ENCODE results near the gene LSM14B.

Gene LSM14B

DNA sequence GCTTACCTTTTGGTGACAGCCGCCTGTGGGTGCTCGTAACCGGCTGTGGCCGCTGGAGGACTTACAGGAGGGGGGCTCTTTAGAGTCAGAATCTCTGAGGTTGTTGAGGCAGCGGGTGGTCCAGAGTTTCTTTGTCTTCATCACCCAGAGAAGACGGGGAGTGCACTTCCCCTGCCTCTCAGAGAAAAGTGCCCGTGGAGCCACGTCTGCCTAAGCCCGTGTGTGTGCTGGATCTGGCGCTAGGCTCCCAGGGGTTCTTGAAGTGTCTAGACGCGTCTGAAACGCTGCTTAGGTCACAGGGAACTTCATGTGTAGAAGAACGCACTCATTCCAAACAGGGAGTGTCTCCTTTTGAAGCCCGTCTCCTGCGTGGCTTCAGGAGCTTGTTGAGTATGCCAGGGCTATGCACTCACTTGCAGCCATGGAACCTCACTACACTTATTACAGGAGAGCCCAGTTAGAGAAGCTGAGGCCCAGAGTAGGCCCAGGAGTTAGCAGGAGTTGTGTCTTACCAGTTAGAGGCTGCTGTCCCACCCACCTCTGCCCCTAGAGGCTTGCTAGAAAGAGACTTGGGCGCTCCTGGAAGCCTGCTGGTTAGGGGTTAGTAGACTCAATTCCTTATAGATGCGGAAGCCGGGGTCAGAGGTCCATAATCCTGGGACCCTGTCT, 1.3 kb downstream of the LSM14B start:
- peaks cover 22% of the 10 kb centered on the region for H3K4me1 ChIP-seq (ENCODE audit: control insufficient read depth, insufficient read depth, low read depth, low read length)
- H4K91ac ChIP-seq (ENCODE audit: low read length): no peak overlapping the region
- H2BK120ac ChIP-seq (ENCODE audit: low read depth, low read length): no peak overlapping the region
- DNase-seq: peak; percentile 75
- peak overlapping the region; percentile 79 for H3K9ac ChIP-seq (ENCODE audit: low read length)
- no peak overlapping the region for H2AK5ac ChIP-seq (ENCODE audit: low read length, severe bottlenecking)
- H3K14ac ChIP-seq (ENCODE audit: low read length in 2 of 2): peak overlapping the region in 1 of 2 experiments; percentile 41
- peaks cover 12 to 17% of the 10 kb centered on the region in 2 experiments for H3K27me3 ChIP-seq (ENCODE audit: control insufficient read depth in 1 of 2, insufficient read depth in 1 of 2, low read length in 2 of 2)
- peak overlapping the region; percentile 76 for H3K4me2 ChIP-seq (ENCODE audit: low read length, poor library complexity, severe bottlenecking)
- no peak overlapping the region for H3K18ac ChIP-seq (ENCODE audit: low read depth in 1 of 2, low read length in 2 of 2)
- H4K8ac ChIP-seq (ENCODE audit: low read length): no peak overlapping the region
- no peak overlapping the region for H2BK12ac ChIP-seq (ENCODE audit: low read length in 2 of 2)
- H2AFZ ChIP-seq (ENCODE audit: low read depth, low read length): no peak overlapping the region
- no peak overlapping the region for H3K4ac ChIP-seq (ENCODE audit: low read depth in 1 of 2, low read length in 2 of 2)
- H3K4me3 ChIP-seq (ENCODE audit: insufficient read depth in 1 of 2, low read depth in 1 of 2, low read length in 2 of 2): peak overlapping the region; percentile 76 to 91
- peaks cover 31% of the 10 kb centered on the region for H3K79me1 ChIP-seq (replicated peaks; ENCODE audit: low read length, poor library complexity, severe bottlenecking)
- no peak overlapping the region for H3K27ac ChIP-seq (ENCODE audit: low read length, poor library complexity, severe bottlenecking)
- WGBS: 39% methylated on average over 17 of the region's 19 CpGs
- no peaks in the 10 kb centered on the region for H3K9me3 ChIP-seq (ENCODE audit: control insufficient read depth, low read length)
- H2BK5ac ChIP-seq (ENCODE audit: low read depth, low read length, poor library complexity, severe bottlenecking): no peak overlapping the region
- H3K36me3 ChIP-seq (ENCODE audit: control insufficient read depth in 1 of 2, insufficient read depth in 2 of 2, low read depth in 1 of 2, low read length in 2 of 2): peaks cover 40 to 42% of the 10 kb centered on the region in 2 experiments
- H2BK15ac ChIP-seq (ENCODE audit: low read depth, poor library complexity, severe bottlenecking): no peak overlapping the region
- no peak overlapping the region for H3K23ac ChIP-seq (ENCODE audit: low read length in 2 of 2)

- WGBS: 98% methylated on average over 20 of the region's 20 CpGs
- Histone ChIP-seq H2BK15ac (ENCODE audit: low read depth, poor library complexity, severe bottlenecking) (no peak overlapping the region), H3K27me3 (ENCODE audit: control insufficient read depth in 1 of 2, insufficient read depth in 1 of 2, low read length in 2 of 2) (no peaks in the 10 kb centered on the region), H3K4me2 (ENCODE audit: low read length, poor library complexity, severe bottlenecking) (no peak overlapping the region), H3K27ac (ENCODE audit: low read length, poor library complexity, severe bottlenecking) (no peak overlapping the region), H3K4me1 (ENCODE audit: control insufficient read depth, insufficient read depth, low read depth, low read length) (peaks cover 21% of the 10 kb centered on the region), H3K23ac (ENCODE audit: low read length in 2 of 2) (peak overlapping the region in 1 of 2 experiments; percentile 23), H3K18ac (ENCODE audit: low read depth in 1 of 2, low read length in 2 of 2) (no peak overlapping the region), H4K8ac (ENCODE audit: low read length) (no peak overlapping the region), H2AFZ (ENCODE audit: low read depth, low read length) (no peak overlapping the region), H3K36me3 (ENCODE audit: control insufficient read depth in 1 of 2, insufficient read depth in 2 of 2, low read depth in 1 of 2, low read length in 2 of 2) (peaks cover 64 to 67% of the 10 kb centered on the region in 2 experiments), H3K4me3 (ENCODE audit: insufficient read depth in 1 of 2, low read depth in 1 of 2, low read length in 2 of 2) (peak overlapping the region in 1 of 2 experiments; percentile 20), H2BK5ac (ENCODE audit: low read depth, low read length, poor library complexity, severe bottlenecking) (no peak overlapping the region), H4K91ac (ENCODE audit: low read length) (no peak overlapping the region), H2AK5ac (ENCODE audit: low read length, severe bottlenecking) (no peak overlapping the region), H3K9ac (ENCODE audit: low read length) (no peak overlapping the region), H3K79me1 (replicated peaks; ENCODE audit: low read length, poor library complexity, severe bottlenecking) (peaks cover 52% of the 10 kb centered on the region), H3K4ac (ENCODE audit: low read depth in 1 of 2, low read length in 2 of 2) (no peak overlapping the region), H3K14ac (ENCODE audit: low read length in 2 of 2) (peak overlapping the region in 1 of 2 experiments; percentile 26), H2BK120ac (ENCODE audit: low read depth, low read length) (no peak overlapping the region), H3K9me3 (ENCODE audit: control insufficient read depth, low read length) (no peaks in the 10 kb centered on the region), H2BK12ac (ENCODE audit: low read length in 2 of 2) (no peak overlapping the region)
- DNase-seq: no peak
Observed at GRCh38 chr20:62126141-62126540, 3.9 kb downstream of the LSM14B start.

DNA sequence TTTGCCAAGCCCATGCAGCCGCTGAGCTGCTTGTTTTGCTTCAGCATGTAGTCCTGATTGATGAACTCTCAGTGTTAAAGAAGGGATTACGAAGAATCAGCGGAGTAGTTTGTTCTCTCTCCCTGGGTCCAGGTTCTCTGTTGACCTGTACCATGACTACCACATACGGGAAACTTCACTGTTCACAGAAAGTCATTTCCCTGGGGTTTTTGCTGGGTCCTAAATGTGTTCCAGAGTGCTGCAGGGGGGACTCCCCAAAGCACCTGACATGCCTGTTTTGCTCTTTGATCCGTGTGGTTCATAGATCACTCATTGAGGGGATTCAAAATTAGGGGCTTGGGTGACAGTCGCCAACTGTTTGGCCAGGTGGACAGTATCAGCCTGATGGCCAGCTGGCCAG, 5.5 kb downstream of the LSM14B start:
- H3K4me2 ChIP-seq (ENCODE audit: low read length, poor library complexity, severe bottlenecking): no peak overlapping the region
- no peaks in the 10 kb centered on the region for H3K9me3 ChIP-seq (ENCODE audit: control insufficient read depth, low read length)
- no peak overlapping the region for H2BK12ac ChIP-seq (ENCODE audit: low read length in 2 of 2)
- peaks cover 80 to 84% of the 10 kb centered on the region in 2 experiments for H3K36me3 ChIP-seq (ENCODE audit: control insufficient read depth in 1 of 2, insufficient read depth in 2 of 2, low read depth in 1 of 2, low read length in 2 of 2)
- no peak overlapping the region for H3K9ac ChIP-seq (ENCODE audit: low read length)
- H2AFZ ChIP-seq (ENCODE audit: low read depth, low read length): no peak overlapping the region
- H3K79me1 ChIP-seq (replicated peaks; ENCODE audit: low read length, poor library complexity, severe bottlenecking): peaks cover 68% of the 10 kb centered on the region
- H3K18ac ChIP-seq (ENCODE audit: low read depth in 1 of 2, low read length in 2 of 2): no peak overlapping the region
- H2BK5ac ChIP-seq (ENCODE audit: low read depth, low read length, poor library complexity, severe bottlenecking): no peak overlapping the region
- H3K4me3 ChIP-seq (ENCODE audit: insufficient read depth in 1 of 2, low read depth in 1 of 2, low read length in 2 of 2): no peak overlapping the region
- no peak overlapping the region for H2BK120ac ChIP-seq (ENCODE audit: low read depth, low read length)
- no peaks in the 10 kb centered on the region for H3K27me3 ChIP-seq (ENCODE audit: control insufficient read depth in 1 of 2, insufficient read depth in 1 of 2, low read length in 2 of 2)
- no peak for DNase-seq
- H3K23ac ChIP-seq (ENCODE audit: low read length in 2 of 2): no peak overlapping the region
- peaks cover 18% of the 10 kb centered on the region for H3K4me1 ChIP-seq (ENCODE audit: control insufficient read depth, insufficient read depth, low read depth, low read length)
- H4K91ac ChIP-seq (ENCODE audit: low read length): no peak overlapping the region
- 98% methylated on average over 6 of the region's 6 CpGs for WGBS
- H3K14ac ChIP-seq (ENCODE audit: low read length in 2 of 2): no peak overlapping the region
- H2AK5ac ChIP-seq (ENCODE audit: low read length, severe bottlenecking): no peak overlapping the region
- H3K4ac ChIP-seq (ENCODE audit: low read depth in 1 of 2, low read length in 2 of 2): no peak overlapping the region
- no peak overlapping the region for H2BK15ac ChIP-seq (ENCODE audit: low read depth, poor library complexity, severe bottlenecking)
- H4K8ac ChIP-seq (ENCODE audit: low read length): no peak overlapping the region
- no peak overlapping the region for H3K27ac ChIP-seq (ENCODE audit: low read length, poor library complexity, severe bottlenecking)

DNA sequence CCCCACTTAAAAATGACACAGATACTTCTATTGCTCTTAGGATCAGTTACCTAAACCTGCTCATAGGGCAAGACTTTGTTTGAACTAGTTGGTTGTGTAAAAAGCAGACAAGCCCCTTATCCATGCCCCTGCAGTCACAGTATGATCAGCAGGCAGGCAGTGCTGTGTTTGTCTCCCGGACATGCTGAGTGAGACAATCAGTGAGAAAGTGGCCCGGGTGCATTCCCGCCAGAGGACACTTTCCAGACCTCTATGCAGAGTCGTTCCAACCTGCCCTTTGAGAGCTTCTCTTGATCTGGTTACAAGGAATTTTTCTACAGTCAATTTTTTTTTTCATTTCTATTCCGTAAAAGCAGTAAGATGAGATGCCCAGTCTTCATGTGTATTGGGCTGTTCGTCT, 6.2 kb downstream of the LSM14B start:
- no peak overlapping the region for H2BK120ac ChIP-seq (ENCODE audit: low read depth, low read length)
- H3K4me1 ChIP-seq (ENCODE audit: control insufficient read depth, insufficient read depth, low read depth, low read length): peaks cover 21% of the 10 kb centered on the region
- no peak overlapping the region for H4K91ac ChIP-seq (ENCODE audit: low read length)
- no peak overlapping the region for H3K27ac ChIP-seq (ENCODE audit: low read length, poor library complexity, severe bottlenecking)
- no peak overlapping the region for H3K4me3 ChIP-seq (ENCODE audit: insufficient read depth in 1 of 2, low read depth in 1 of 2, low read length in 2 of 2)
- H3K23ac ChIP-seq (ENCODE audit: low read length in 2 of 2): no peak overlapping the region
- H2AFZ ChIP-seq (ENCODE audit: low read depth, low read length): no peak overlapping the region
- no peak for DNase-seq
- H3K27me3 ChIP-seq (ENCODE audit: control insufficient read depth in 1 of 2, insufficient read depth in 1 of 2, low read length in 2 of 2): no peaks in the 10 kb centered on the region
- no peaks in the 10 kb centered on the region for H3K9me3 ChIP-seq (ENCODE audit: control insufficient read depth, low read length)
- H2BK15ac ChIP-seq (ENCODE audit: low read depth, poor library complexity, severe bottlenecking): no peak overlapping the region
- no peak overlapping the region for H3K4me2 ChIP-seq (ENCODE audit: low read length, poor library complexity, severe bottlenecking)
- no peak overlapping the region for H2BK5ac ChIP-seq (ENCODE audit: low read depth, low read length, poor library complexity, severe bottlenecking)
- WGBS: 98% methylated on average over 4 of the region's 6 CpGs
- no peak overlapping the region for H3K4ac ChIP-seq (ENCODE audit: low read depth in 1 of 2, low read length in 2 of 2)
- H4K8ac ChIP-seq (ENCODE audit: low read length): no peak overlapping the region
- H3K18ac ChIP-seq (ENCODE audit: low read depth in 1 of 2, low read length in 2 of 2): no peak overlapping the region
- H2BK12ac ChIP-seq (ENCODE audit: low read length in 2 of 2): no peak overlapping the region
- peaks cover 87 to 91% of the 10 kb centered on the region in 2 experiments for H3K36me3 ChIP-seq (ENCODE audit: control insufficient read depth in 1 of 2, insufficient read depth in 2 of 2, low read depth in 1 of 2, low read length in 2 of 2)
- H3K14ac ChIP-seq (ENCODE audit: low read length in 2 of 2): no peak overlapping the region
- H3K79me1 ChIP-seq (replicated peaks; ENCODE audit: low read length, poor library complexity, severe bottlenecking): peaks cover 75% of the 10 kb centered on the region
- no peak overlapping the region for H2AK5ac ChIP-seq (ENCODE audit: low read length, severe bottlenecking)
- H3K9ac ChIP-seq (ENCODE audit: low read length): no peak overlapping the region
